K562 (cell line): ENCODE results near the gene MAGI1. TPM values are rescaled to one million over a fixed set of nuclear protein-coding genes. Genes with fewer than 3 reads are reported as not detected.

Experiments
- ATAC-seq: fragments of 200-7000 bp; cut with Tn5 transposase; 3 replicates; pipeline ENCODE4 v1.9.1; 2020; ENCODE audit warnings: moderate library complexity
- BruUV-seq: library from RNA; stranded (reverse); fragments of 400-500 nt; replicated peaks from 2 replicates; lab custom pipeline; 2021; lab: Mats Ljungman, UMichigan
- CTCF ChIA-PET: fragments of 300-600 bp; formaldehyde crosslinking; extraction: SDS; loops from one replicate; lab custom pipeline; 2021; ENCODE audit warnings: low intra/inter-chr PET ratio; lab: Yijun Ruan, JAX
- POLR2A ChIA-PET: fragments of 300-600, 350-650 bp; sonication (Branson Sonifier 250); formaldehyde crosslinking; extraction: SDS; loops from one replicate; lab custom pipeline; 2021; ENCODE audit warnings: antibody characterized with exemption, inconsistent platforms; lab: Yijun Ruan, JAX
- DNase-seq, 4 experiments: peaks; one replicate each; pipeline versions ENCODE4 v3.0.0 to v3.0.0-alpha.2; 2011 to 2018; ENCODE audit warnings: low spot score in 3 of 4, mixed read lengths in 3 of 4; ENCODE audit errors: extremely low read depth in 1 of 4
- FAIRE-seq: peaks from 2 replicates; lab custom pipeline; 2011; peaks lifted over from hg19 to GRCh38; lab: Jason Lieb, UNC
- H2AFZ ChIP-seq: 2 replicates; pipeline ENCODE4 v1.6.0; 2011; ENCODE audit warnings: low read depth, low read length, control low read depth, inconsistent platforms
- H3K27ac ChIP-seq: fragments of 200-600 bp; 3 replicates; pipeline ENCODE4 v1.8.0; 2011; ENCODE audit warnings: low read depth, mild to moderate bottlenecking, control low read depth, inconsistent platforms, low read length, moderate library complexity, mixed read lengths; ENCODE audit errors: extremely low read depth
- H3K27me3 ChIP-seq, 2 experiments: fragments of 300-600 bp in 1 of 2; 2 replicates in 1 of 2; 3 replicates in 1 of 2; pipeline versions ENCODE4 v1.6.0 to v1.8.0; 2011; ENCODE audit warnings: inconsistent platforms in 2 of 2, low read length in 2 of 2, mild to moderate bottlenecking in 1 of 2, mixed read lengths in 1 of 2, moderate library complexity in 1 of 2; ENCODE audit not compliant: control insufficient read depth in 2 of 2, insufficient read depth in 2 of 2
- H3K36me3 ChIP-seq: fragments of 300-600 bp; 3 replicates; pipeline ENCODE4 v1.8.0; 2011; ENCODE audit warnings: mild to moderate bottlenecking, low read length, inconsistent platforms; ENCODE audit not compliant: control insufficient read depth, insufficient read depth
- H3K4me1 ChIP-seq, 2 experiments: fragments of 200-600 bp in 1 of 2; replicated peaks in 1 of 2; 2 replicates in 1 of 2; 3 replicates in 1 of 2; pipeline versions ENCODE4 v1.5.1 to v1.8.0; 2011; ENCODE audit warnings: inconsistent platforms in 2 of 2, low read length in 2 of 2, mild to moderate bottlenecking in 1 of 2, mixed read lengths in 1 of 2, moderate library complexity in 1 of 2; ENCODE audit not compliant: control insufficient read depth in 2 of 2, insufficient read depth in 2 of 2
- H3K4me2 ChIP-seq: 2 replicates; pipeline ENCODE4 v1.6.1; 2011; ENCODE audit warnings: low read length, control low read depth, inconsistent platforms, mixed read lengths; ENCODE audit not compliant: insufficient read depth
- H3K4me3 ChIP-seq: fragments of 200-600 bp; sonication (generic), shearing (Covaris generic); 2 replicates; pipeline ENCODE4 v1.5.1; 2016; ENCODE audit warnings: control low read depth, inconsistent platforms
- H3K79me2 ChIP-seq: fragments of 200-600 bp; 3 replicates; pipeline ENCODE4 v1.8.0; 2011; ENCODE audit warnings: low read length, inconsistent platforms; ENCODE audit not compliant: control insufficient read depth, insufficient read depth
- H3K9ac ChIP-seq, 2 experiments: 2 replicates each; pipeline versions ENCODE4 v1.6.0 to v1.6.1; 2011; ENCODE audit warnings: low read depth in 2 of 2, low read length in 2 of 2, control low read depth in 1 of 2, inconsistent platforms in 1 of 2, mild to moderate bottlenecking in 1 of 2, mixed read lengths in 1 of 2; ENCODE audit not compliant: insufficient read depth in 1 of 2
- H3K9me1 ChIP-seq: one replicate; pipeline ENCODE4 v1.6.0; 2011; ENCODE audit warnings: inconsistent platforms, mild to moderate bottlenecking, low read length, moderate library complexity; ENCODE audit not compliant: control insufficient read depth, insufficient read depth
- H3K9me3 ChIP-seq: replicated peaks from 2 replicates; pipeline ENCODE4 v1.5.1; 2011; ENCODE audit warnings: low read depth, low read length, inconsistent platforms; ENCODE audit not compliant: control insufficient read depth, insufficient read depth
- H4K20me1 ChIP-seq: replicated peaks from 2 replicates; pipeline ENCODE4 v1.6.1; 2011; ENCODE audit warnings: low read length, inconsistent platforms, mixed read lengths; ENCODE audit not compliant: control insufficient read depth, insufficient read depth
- E2F6 ChIP-seq, 2 experiments: IDR thresholded peaks; 2 replicates each; pipeline ENCODE4 v1.6.1; 2011; ENCODE audit warnings: borderline replicate concordance in 1 of 2, control low read depth in 1 of 2, low read depth in 1 of 2, low read length in 1 of 2, mild to moderate bottlenecking in 1 of 2, mixed read lengths in 1 of 2, moderate library complexity in 1 of 2; ENCODE audit not compliant: insufficient read depth in 1 of 2, insufficient read length in 1 of 2, poor library complexity in 1 of 2, severe bottlenecking in 1 of 2; ENCODE audit errors: extremely low read depth in 1 of 2
- GMEB1 ChIP-seq: fragments of 250-450 bp; sonication (Bioruptor Pico); IDR thresholded peaks from 2 replicates; pipeline ENCODE4 v1.4.0; 2020; ENCODE audit warnings: mild to moderate bottlenecking
- HMGXB4 ChIP-seq: sonication (generic); formaldehyde crosslinking; IDR thresholded peaks from 2 replicates; pipeline ENCODE4 v1.8.1; 2023; ENCODE audit warnings: mild to moderate bottlenecking, missing genetic modification reagents
- ID3 ChIP-seq, 2 experiments: fragments of 250-450 bp in 1 of 2; fragments of 450-650 bp in 1 of 2; sonication (Bioruptor Pico) in 1 of 2; IDR thresholded peaks; 2 replicates each; pipeline versions ENCODE4 v1.6.1 to v1.8.0; 2016 to 2021; ENCODE audit warnings: mild to moderate bottlenecking in 2 of 2, moderate library complexity in 2 of 2, missing compliant biosample characterization in 1 of 2, missing genetic modification characterization in 1 of 2
- NCOA2 ChIP-seq, 2 experiments: fragments of 450-650 bp; IDR thresholded peaks; 2 replicates each; pipeline ENCODE4 v1.6.1; 2018; ENCODE audit warnings: mild to moderate bottlenecking in 2 of 2, moderate library complexity in 1 of 2; ENCODE audit not compliant: partially characterized antibody in 2 of 2
- PPARD ChIP-seq: fragments of 250-450 bp; sonication (Bioruptor Pico); IDR thresholded peaks from 2 replicates; pipeline ENCODE4 v1.8.0; 2022; ENCODE audit warnings: inconsistent platforms, mild to moderate bottlenecking, moderate library complexity
- RFX1 ChIP-seq: fragments of 450-650 bp; IDR thresholded peaks from 2 replicates; pipeline ENCODE4 v1.6.1; 2016; ENCODE audit warnings: mild to moderate bottlenecking, moderate library complexity
- SRF ChIP-seq, 2 experiments: fragments of 250-450, 450-650 bp in 1 of 2; sonication (Bioruptor Pico) in 1 of 2; sonication (generic) in 1 of 2; formaldehyde crosslinking; IDR thresholded peaks; 2 replicates each; pipeline versions ENCODE4 v1.5.0 to v1.5.1; 2020 to 2022; ENCODE audit warnings: mild to moderate bottlenecking in 1 of 2, missing genetic modification reagents in 1 of 2
- SRSF7 ChIP-seq: fragments of 200-400 bp; formaldehyde crosslinking; optimal IDR thresholded peaks from 2 replicates; pipeline ENCODE3; 2017; ENCODE audit warnings: mild to moderate bottlenecking, low read depth, low read length
- THAP12 ChIP-seq: fragments of 250-450 bp; sonication (Bioruptor Pico); IDR thresholded peaks from 2 replicates; pipeline ENCODE4 v1.9.0; 2021; ENCODE audit warnings: mild to moderate bottlenecking, inconsistent platforms
- ZNF24 ChIP-seq: fragments of 450-650 bp; IDR thresholded peaks from 2 replicates; pipeline ENCODE4 v1.6.1; 2016
- ZNF3 ChIP-seq: fragments of 250-450 bp; sonication (Bioruptor Pico); IDR thresholded peaks from 2 replicates; pipeline ENCODE4 v1.5.0; 2021; ENCODE audit warnings: mild to moderate bottlenecking, moderate library complexity
- ZNF668 ChIP-seq: fragments of 250-450 bp; sonication (Bioruptor Pico); IDR thresholded peaks from 2 replicates; pipeline ENCODE4 v1.8.0; 2022; ENCODE audit warnings: mild to moderate bottlenecking, inconsistent platforms
- WGBS: fragments of 100-300 bp; shearing (Covaris generic); methylation state at CpG from one replicate; pipeline ENCODE4 v1.1.6; 2016; ENCODE audit warnings: low coverage, mixed read lengths; ENCODE audit not compliant: insufficient coverage; ENCODE audit errors: missing lambda C conversion rate; 5-methylcytosine and 5-hydroxymethylcytosine counted together
- in situ Hi-C: fragments of 300-500 bp; cut with MboI; formaldehyde crosslinking; loops from 4 replicates; pipeline ENCODE4 v1.15.0; 2018; ENCODE audit warnings: inconsistent platforms, mixed read lengths
- intact Hi-C: fragments of 100-400 bp; cut with micrococcal nuclease; formaldehyde crosslinking; loops from 2 replicates; pipeline ENCODE4 v1.14.2; 2022
- polyA plus RNA-seq, 8 experiments: library from polyadenylated mRNA; depleted of rRNA in 4 of 8; stranded (reverse) in 5 of 8; unstranded in 3 of 8; fragments of >200 nt; fragmentation: Nextera tagmentation in 2 of 8; fragmentation: Illumina TruSeq in 1 of 8; extraction: Ambion mirVana in 2 of 8; extraction: Trizol in 1 of 8; gene quantifications; 2 replicates each; pipeline versions ENCODE4 v1.2.1 to v1.2.3, GENCODE V29; 2011 to 2014; ENCODE audit warnings: inconsistent platforms in 1 of 8, missing spikeins in 1 of 8
- total RNA-seq, 7 experiments: library from RNA; depleted of rRNA in 6 of 7; stranded (reverse); fragments of >200 nt in 6 of 7; fragmentation: Illumina TruSeq in 2 of 7; extraction: Trizol in 2 of 7; gene quantifications; 2 replicates each; pipeline versions ENCODE4 v1.2.1 to v1.2.3, GENCODE V29; 2011 to 2021; ENCODE audit warnings: low replicate concordance in 1 of 7

Gene MAGI1
- total and polyA plus RNA-seq, 9 of the 15 experiments (the other 6 are each of a cell fraction or from before 2014, with no cell fraction given), result 7.8 to 59.4 (median 43.2) TPM

GRCh38 chr3:65857327-65857726 is 181.4 kb downstream of the MAGI1 start (continued):
- no peak for TF ChIP-seq THAP12
- no peak for TF ChIP-seq ID3 (CRISPR knock-in tag; IDR thresholded peaks at IDR 0.05)
- TF ChIP-seq ID3 (tag; IDR thresholded peaks at IDR 0.05), result no peak
- no peak for TF ChIP-seq SRF (CRISPR knock-in tag; IDR thresholded peaks at IDR 0.05)
- no peak for TF ChIP-seq ZNF3 (CRISPR knock-in tag)
- TF ChIP-seq RFX1, result no peak

GRCh38 chr3:65856907-65857306 is 181.8 kb downstream of the MAGI1 start:
- no peak overlapping the region for H3K9ac ChIP-seq
- ChIA-PET CTCF (no interaction called here), POLR2A (interaction anchor here (0.6 kb wide), 1 partner anchor 13 kb away, joined by 3 read pairs; no protein-coding TSS in a partner anchor)
- intact Hi-C loops (no loop called here), in situ Hi-C loops (no loop called here)
- no peak overlapping the region for H3K4me3 ChIP-seq
- no peak for DNase-seq
- WGBS, result 0% methylated on average over 2 of the region's 2 CpGs
- no peak overlapping the region for H2AFZ ChIP-seq
- H3K79me2 ChIP-seq, result no peaks in the 10 kb centered on the region
- peaks cover 0 to 3% of the 10 kb centered on the region in 2 experiments; a peak in 1 of 5 replicates for H3K27me3 ChIP-seq
- H3K4me1 ChIP-seq, result no peaks in the 10 kb centered on the region
- no peak for FAIRE-seq
- H3K27ac ChIP-seq, result no peak overlapping the region
- no peaks in the 10 kb centered on the region for H3K36me3 ChIP-seq
- no peak for ATAC-seq
- H4K20me1 ChIP-seq, result no peaks in the 10 kb centered on the region
- H3K9me1 ChIP-seq, result no peaks in the 10 kb centered on the region
- no TSS peak for BruUV-seq
- no peaks in the 10 kb centered on the region for H3K9me3 ChIP-seq
- H3K4me2 ChIP-seq, result no peak overlapping the region
- TF ChIP-seq HMGXB4 (CRISPR knock-in tag) (no peak), GMEB1 (CRISPR knock-in tag) (no peak), ZNF668 (CRISPR knock-in tag) (no peak), NCOA2 (IDR thresholded peaks at IDR 0.05; ENCODE audit: partially characterized antibody in 2 of 2) (no peak), E2F6 (IDR thresholded peaks at IDR 0.05; ENCODE audit: borderline replicate concordance in 1 of 2, extremely low read depth in 1 of 2, insufficient read depth in 1 of 2, insufficient read length in 1 of 2, low read depth in 1 of 2, low read length in 1 of 2, poor library complexity in 1 of 2, severe bottlenecking in 1 of 2) (no peak), SRSF7 (no peak), ZNF24 (no peak), PPARD (CRISPR knock-in tag) (no peak)
